ENCODE measurements around the gene CPD.

DNA sequence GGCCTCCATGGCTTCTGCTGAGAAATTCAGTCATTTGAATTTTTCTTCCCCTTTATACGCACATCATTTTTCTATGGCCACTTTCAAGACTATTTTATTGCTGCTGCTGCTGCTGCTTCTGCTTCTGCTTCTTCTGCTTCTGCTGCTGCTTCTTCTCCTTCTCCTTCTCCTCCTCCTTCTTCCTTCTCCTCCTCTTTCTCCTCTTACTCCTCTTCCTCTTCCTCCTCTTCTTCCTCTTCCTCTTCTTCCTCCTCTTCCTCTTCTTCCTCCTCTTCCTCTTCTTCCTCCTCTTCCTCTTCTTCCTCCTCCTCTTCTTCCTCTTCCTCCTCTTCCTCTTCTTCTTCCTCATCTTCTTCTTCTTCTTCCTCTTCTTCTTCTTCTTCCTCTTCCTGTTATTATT, 22.4 kb downstream of the CPD start:
- TF ChIP-seq POLR2AphosphoS5 (IDR thresholded peaks at IDR 0.05; ENCODE audit: borderline replicate concordance, low read depth, low read length) (no peak), EZH2 (IDR thresholded peaks at IDR 0.05) (no peak), FOXP2 (optimal IDR thresholded peaks at IDR 0.05; ENCODE audit: control extremely low read depth, extremely low read length, insufficient read depth) (no peak)

Measured in SK-N-MC (cell line).